SK-N-SH treated with all-trans-retinoic acid at 6 μM for 48 hours (cell line): ENCODE results near the gene TTC7B.

Experiments used
- PPARA ChIP-seq: fragments of 250-450 bp; sonication (Bioruptor Pico); IDR thresholded peaks from 2 replicates; pipeline ENCODE4 v1.5.0; 2020; ENCODE audit warnings: mild to moderate bottlenecking, borderline replicate concordance
- ZNF565 ChIP-seq: fragments of 450-650 bp; formaldehyde crosslinking; conservative IDR thresholded peaks from 2 replicates; pipeline ENCODE4 v1.5.0; 2020; ENCODE audit warnings: low read depth, mild to moderate bottlenecking, moderate library complexity

DNA sequence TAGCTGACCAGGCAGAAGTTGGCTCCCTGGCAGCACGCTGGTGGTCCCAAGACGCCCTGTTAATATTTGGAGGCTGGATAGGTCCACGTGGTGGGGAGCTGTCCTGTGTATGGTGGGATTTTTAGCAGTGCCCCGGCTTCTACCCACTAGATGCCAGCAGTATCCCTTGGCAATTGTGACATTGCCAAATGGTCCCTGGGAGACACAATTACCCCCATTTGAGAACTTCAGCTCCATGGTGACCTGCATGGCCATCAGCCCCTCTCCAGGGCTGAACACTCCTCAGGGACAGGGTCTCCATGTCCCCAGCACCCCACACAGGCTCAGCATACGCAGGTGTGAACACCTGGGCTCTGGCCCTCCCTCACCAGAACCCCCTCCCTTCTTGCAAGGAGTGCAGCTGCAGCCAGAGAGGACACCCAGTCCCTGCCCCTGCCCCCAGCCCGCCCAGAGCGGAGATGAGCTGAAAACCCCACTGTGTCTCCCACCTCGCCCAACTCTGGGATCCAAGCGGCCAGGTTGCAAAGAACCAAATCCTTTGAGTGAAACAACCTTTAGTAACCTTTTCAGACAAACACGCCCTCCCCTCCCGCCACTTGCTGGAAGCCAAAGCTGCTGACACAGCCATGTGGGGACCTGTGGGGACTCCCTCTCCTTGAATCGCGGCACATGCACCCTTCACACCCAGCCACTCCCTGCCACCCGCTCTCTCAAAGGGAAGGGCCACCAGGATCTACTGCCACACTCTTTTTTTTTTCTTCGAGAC lies 299.0 kb downstream of the TTC7B start:
- TF ChIP-seq PPARA (no peak), ZNF565 (CRISPR knock-in tag) (no peak)
